ENCODE data around the gene OR10J4.
"Not testable (repeated sequence)": the region's sequence is repeated elsewhere in the genome, so short reads cannot be mapped to it uniquely, and the experiment has no call there.

The OR10J4 gene

DNA sequence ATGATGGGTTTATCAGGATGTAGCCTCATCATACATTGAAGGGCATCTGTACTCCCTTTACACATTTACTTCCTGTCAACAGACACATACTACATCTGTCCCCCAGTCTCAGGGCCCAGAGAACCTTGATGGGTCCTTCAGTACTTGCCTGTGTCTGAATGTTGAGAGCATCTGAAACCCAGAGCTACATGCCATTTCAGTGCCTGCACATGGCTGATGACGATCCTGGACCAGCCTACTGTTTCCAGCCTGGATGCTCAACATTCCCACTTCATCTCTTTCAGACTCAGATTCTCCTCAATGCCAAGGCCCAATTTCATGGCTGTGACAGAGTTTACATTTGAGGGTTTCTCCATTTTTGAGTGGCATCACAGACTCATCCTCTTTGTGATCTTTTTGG is at the start of gene OR10J4:
Gene OR10J4, plus strand, starts transcription at position 301 of the 400 bp plus-strand sequence.
- no peak for DNase-seq (ENCODE audit: low read depth)

DNA sequence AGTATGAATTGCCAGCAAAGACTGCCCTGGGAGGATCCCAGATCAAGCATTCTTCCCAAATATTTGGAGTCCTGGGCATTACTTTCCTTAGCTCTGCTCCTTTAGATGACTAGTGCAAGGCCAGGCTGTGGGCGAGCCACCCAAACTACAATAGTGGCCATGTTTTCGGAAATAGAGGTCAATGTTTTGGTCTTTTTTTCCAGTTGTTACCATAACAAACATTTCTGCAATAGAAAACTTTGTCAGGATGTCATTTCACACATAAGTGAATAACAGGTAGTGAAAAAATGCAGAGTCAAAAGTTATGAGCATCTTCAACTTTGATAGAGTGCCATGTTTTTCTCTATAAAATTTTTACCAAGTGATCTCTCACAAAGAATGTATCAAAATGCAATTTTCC is 25.2 kb upstream of the OR10J4 start:
- no peak for DNase-seq (ENCODE audit: low read depth)

- DNase-seq (ENCODE audit: low read depth) = no peak
Measured at GRCh38 chr1:159408862-159409400, 23.1 kb upstream of the OR10J4 start.

DNA sequence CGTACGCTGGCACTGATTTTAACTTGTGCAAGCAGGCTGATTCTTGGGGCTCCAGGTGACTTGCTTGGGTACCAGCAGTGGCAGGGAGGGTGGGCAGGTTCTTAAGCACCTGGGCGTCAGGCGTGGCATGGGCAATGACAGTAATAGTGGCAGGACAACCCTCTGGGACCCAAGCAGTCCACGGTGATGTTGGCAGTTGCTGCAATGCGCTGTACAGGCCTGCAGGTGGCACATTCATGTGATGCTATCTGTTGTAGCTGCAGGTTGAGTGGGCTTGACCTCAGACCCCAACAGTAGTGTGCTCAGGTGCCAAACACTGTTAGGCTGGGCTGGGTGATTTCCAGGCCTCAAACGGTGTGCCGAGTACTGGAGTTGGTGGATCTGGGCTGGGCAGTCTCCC is 10.2 kb upstream of the OR10J4 start:
- DNase-seq (ENCODE audit: low read depth) = no peak

- no peak for DNase-seq (ENCODE audit: low read depth)
Measured at GRCh38 chr1:159428536-159428935, 3.5 kb upstream of the OR10J4 start.

GRCh38 chr1:159429074-159429861 is 2.7 kb upstream of the OR10J4 start:
- no peak for DNase-seq (ENCODE audit: low read depth)

DNA sequence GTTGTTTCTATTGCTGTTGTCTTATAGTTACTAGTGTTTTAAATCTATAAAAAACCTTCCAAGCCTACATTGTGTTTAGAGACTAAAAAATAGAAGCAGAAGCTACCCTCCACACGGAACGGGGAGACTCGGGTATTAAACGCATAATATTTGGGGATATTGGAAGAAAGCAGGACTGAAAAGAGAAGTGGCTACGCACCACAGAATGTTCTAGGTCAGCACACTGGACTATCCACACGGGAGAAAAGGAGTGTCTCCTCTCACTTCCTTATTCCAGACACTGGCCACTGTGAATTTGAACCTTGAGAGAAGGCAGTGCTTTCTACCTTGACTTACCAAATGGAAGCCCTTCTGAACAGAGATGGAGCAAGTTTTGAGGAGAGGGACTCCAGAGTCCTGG is 1.0 kb upstream of the OR10J4 start:
- no peak for DNase-seq (ENCODE audit: low read depth)

GRCh38 chr1:159436469-159436868 is 4.5 kb downstream of the OR10J4 start:
- DNase-seq (ENCODE audit: low read depth) = no peak

GRCh38 chr1:159439422-159439821 is 7.4 kb downstream of the OR10J4 start, which contains the start of gene OR10J1:
TSS of gene OR10J1 (plus strand) at chr1:159439722. CDS start at chr1:159439792, 70 bp downstream.
- DNase-seq (ENCODE audit: low read depth) = no peak

GRCh38 chr1:159441360-159441759 is 9.4 kb downstream of the OR10J4 start:
- no peak for DNase-seq (ENCODE audit: low read depth)

GRCh38 chr1:159442428-159442827 is 10.4 kb downstream of the OR10J4 start:
- no peak for DNase-seq (ENCODE audit: low read depth)

GRCh38 chr1:159443066-159443750 is 11.2 kb downstream of the OR10J4 start:
- no peak for DNase-seq (ENCODE audit: low read depth)

DNA sequence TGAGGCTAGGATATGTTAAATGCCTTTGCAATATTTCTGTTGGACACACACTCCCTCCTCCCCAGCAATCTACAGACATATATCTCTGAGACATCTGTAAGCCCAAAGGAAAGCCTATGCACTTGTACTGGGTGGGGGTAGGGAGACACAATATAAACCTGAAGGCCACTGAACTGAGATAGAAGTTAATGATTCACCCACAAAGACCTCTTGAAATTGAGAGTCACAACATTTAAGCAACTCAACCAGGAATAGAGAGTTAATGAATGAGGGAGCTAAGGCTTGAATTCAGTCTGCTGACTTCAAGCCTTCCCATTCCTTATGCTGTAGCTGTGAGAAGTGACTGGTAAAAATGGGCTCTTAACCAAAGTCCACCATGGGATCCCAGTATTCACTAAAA is 12.5 kb downstream of the OR10J4 start:
- DNase-seq (ENCODE audit: low read depth) = no peak

DNA sequence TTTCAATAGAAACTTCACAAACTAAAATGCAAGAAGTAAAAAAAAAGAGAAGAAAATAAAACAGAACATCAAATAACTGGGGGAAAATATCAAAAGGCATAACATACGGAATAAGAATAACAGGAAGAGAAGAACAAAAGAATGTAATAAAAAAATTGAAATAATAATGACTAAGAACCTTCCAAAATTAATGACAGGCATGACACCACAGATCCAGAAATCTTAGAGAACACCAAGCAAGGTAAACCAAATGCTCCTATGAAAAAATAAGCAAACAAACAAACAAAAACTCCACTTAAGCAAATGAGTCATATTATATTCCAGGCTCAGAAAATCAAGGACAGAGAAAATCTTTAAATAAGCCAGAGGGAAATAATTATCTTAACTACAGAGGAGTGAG is 16.2 kb downstream of the OR10J4 start:
- no peak for DNase-seq (ENCODE audit: low read depth)

- not testable (repeated sequence) for DNase-seq (ENCODE audit: low read depth)
Measured at GRCh38 chr1:159449605-159450004, 17.6 kb downstream of the OR10J4 start.

DNA sequence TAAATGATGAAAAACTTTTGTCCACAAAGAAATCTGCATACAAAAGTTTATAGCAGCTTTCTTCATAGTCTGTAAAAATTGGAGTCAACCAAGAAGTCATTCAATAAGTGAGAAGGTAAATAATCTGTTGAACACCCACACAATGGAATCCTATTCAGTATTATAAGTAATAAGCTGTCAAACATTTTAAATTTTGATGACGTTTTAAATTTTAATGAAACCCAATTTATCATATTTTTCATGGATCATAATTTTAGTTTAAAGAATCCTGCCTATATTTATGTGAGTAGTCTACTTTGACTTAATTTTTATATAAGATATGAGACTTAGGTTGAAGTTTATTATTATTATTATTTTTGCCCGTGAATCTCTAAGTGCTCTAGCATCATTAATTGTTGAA is 27.5 kb downstream of the OR10J4 start:
- DNase-seq (ENCODE audit: low read depth) = no peak

GRCh38 chr1:159465191-159465603 is 33.2 kb downstream of the OR10J4 start:
- no peak for DNase-seq (ENCODE audit: low read depth)

GRCh38 chr1:159468321-159468720 is 36.3 kb downstream of the OR10J4 start:
- no peak for DNase-seq (ENCODE audit: low read depth)

GRCh38 chr1:159469921-159470533 is 38.0 kb downstream of the OR10J4 start:
- no peak for DNase-seq (ENCODE audit: low read depth)

DNA sequence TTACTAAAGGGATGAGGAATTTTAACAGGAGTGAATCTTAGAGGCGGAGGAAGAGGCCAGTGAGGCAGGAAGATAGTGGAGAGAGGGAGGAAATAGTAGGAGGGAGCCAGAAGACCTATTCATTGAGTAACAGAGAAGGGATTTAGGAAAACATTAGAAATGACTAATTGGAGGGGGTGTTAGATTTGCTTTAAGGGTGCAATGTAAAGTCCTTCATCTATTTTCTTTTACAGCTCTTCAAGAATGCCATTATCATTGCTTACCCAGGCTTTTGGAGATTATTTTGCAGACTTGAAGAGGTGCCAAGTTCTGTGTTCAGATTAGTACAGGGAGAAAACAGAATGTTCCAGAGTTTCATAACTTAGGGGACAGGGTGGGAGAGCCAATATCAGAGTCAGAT is 41.3 kb downstream of the OR10J4 start:
- DNase-seq (ENCODE audit: low read depth) = no peak

- DNase-seq (ENCODE audit: low read depth) = no peak
Measured at GRCh38 chr1:159474926-159475325, 42.9 kb downstream of the OR10J4 start.
